ENCODE measurements around the gene BCKDHB.

BCKDHB gene

DNA sequence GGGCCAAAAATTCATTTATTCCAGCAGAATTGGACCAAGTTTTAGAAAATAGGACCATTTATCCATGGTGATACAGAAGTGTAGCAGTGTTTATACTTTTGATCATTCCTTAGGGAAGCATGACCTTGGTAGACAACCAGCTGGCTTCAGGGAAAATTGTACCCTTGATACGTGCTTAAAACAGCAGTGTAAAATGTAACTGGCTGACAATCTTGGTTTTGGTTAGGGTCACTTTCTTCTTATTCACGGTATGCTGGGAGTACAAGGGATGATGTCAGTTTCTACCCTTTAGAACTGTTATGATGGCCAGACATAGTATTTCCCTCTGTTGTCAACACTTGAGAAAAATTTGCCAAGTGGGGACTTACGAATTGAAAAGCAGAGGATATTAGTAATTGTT is 157.1 kb downstream of the BCKDHB start:
- Histone ChIP-seq H3K4me1 (ENCODE audit: control insufficient read depth in 1 of 2, insufficient read depth in 2 of 2, low read length in 2 of 2) (no peaks in the 10 kb centered on the region), H3K27me3 (ENCODE audit: low read depth, low read length) (no peaks in the 10 kb centered on the region), H3K36me3 (ENCODE audit: control insufficient read depth in 1 of 2, insufficient read depth in 2 of 2, low read length in 2 of 2) (no peaks in the 10 kb centered on the region), H3K27ac (ENCODE audit: low read length) (no peak overlapping the region), H3K9me3 (ENCODE audit: control insufficient read depth in 1 of 2, low read length in 2 of 2) (no peaks in the 10 kb centered on the region), H3K4me3 (ENCODE audit: low read depth in 1 of 2, low read length in 2 of 2) (no peak overlapping the region)

DNA sequence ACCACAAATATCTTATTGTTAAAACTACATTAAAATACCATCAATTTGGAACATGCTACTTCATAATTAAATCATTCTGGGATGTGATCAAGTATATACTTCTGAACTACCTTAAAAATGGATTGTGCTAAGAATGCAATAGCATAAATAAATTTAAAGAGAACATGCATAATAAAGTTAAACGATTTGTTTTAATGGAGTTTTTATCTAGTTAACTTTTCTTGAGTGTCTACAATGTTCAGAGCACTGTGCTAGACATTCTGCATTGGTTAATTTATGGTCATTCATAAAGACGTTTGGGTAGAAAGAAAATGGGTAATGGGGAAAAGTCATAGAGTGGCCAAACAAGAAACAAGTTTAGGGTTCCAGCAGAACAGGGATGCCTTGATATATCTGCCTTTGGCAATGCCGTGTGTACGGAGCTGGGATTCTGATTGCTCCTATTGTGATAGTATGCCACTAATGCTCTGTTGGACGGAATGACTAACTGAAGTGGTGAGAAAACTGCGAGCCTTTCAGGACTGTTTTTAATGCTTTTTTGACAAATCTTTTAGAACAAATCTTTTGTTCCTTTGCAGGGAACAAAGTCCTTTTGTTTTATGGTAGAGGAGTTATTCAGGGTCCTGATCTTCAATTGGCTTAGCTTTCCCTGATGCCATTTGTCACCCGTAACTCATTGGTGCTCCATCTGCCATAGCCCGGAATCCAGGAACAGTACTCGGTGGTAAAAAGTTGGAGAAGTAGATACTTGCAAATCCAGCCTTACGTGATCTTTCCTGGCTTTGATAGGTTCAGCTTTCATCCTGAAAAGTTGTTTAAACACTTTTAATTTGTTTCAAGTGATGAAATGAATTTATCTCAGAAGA is 162.6 kb downstream of the BCKDHB start:
- H3K4me3 ChIP-seq (ENCODE audit: low read depth in 1 of 2, low read length in 2 of 2), result no peak overlapping the region

DNA sequence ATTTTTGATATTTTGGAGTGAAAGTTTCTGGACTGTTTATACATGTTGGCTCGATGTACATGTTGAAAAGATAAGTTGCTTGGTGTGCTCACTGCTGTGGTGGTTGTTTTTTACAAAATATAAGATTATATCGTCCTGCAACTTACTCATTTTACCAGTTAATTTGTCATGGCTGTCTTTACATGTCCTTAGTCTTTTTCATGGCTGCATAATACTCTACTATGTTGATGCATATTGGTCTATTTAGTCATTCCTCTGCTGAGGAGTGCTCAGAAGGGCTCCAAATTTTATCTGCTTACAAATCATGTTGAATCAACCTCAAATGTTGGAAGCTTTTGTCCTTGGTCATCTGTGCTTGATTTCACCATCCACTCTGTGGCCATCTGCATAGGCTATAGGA is 164.6 kb downstream of the BCKDHB start:
- H3K9me3 ChIP-seq (ENCODE audit: control insufficient read depth in 1 of 2, low read length in 2 of 2), result no peaks in the 10 kb centered on the region
- no peaks in the 10 kb centered on the region for H3K36me3 ChIP-seq (ENCODE audit: control insufficient read depth in 1 of 2, insufficient read depth in 2 of 2, low read length in 2 of 2)
- H3K27me3 ChIP-seq (ENCODE audit: low read depth, low read length), result no peaks in the 10 kb centered on the region
- no peak overlapping the region for H3K27ac ChIP-seq (ENCODE audit: low read length)
- H3K4me1 ChIP-seq (ENCODE audit: control insufficient read depth in 1 of 2, insufficient read depth in 2 of 2, low read length in 2 of 2), result no peaks in the 10 kb centered on the region
- no peak overlapping the region for H3K4me3 ChIP-seq (ENCODE audit: low read depth in 1 of 2, low read length in 2 of 2)

More for the DNA sequence above, 162.6 kb downstream of the BCKDHB start:
- no peaks in the 10 kb centered on the region for H3K4me1 ChIP-seq (ENCODE audit: control insufficient read depth in 1 of 2, insufficient read depth in 2 of 2, low read length in 2 of 2)
- H3K27ac ChIP-seq (ENCODE audit: low read length), result no peak overlapping the region
- H3K27me3 ChIP-seq (ENCODE audit: low read depth, low read length), result no peaks in the 10 kb centered on the region
- no peaks in the 10 kb centered on the region for H3K9me3 ChIP-seq (ENCODE audit: control insufficient read depth in 1 of 2, low read length in 2 of 2)
- no peaks in the 10 kb centered on the region for H3K36me3 ChIP-seq (ENCODE audit: control insufficient read depth in 1 of 2, insufficient read depth in 2 of 2, low read length in 2 of 2)

DNA sequence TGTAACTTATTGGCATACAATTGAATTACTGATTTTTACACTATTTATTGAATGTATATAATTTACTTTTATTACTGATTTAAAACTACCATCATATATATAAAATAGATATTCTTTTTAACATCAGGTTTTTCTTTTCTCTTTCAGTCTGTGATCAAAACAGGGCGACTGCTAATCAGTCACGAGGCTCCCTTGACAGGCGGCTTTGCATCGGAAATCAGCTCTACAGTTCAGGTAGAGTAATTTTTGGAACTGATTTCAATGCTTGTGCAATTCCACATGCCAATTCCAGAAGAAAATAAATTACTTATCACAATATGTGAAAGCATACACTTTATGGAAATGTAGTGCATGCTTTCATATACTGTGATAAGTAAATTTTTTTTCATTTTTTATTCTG is 166.5 kb downstream of the BCKDHB start:
- no peaks in the 10 kb centered on the region for H3K4me1 ChIP-seq (ENCODE audit: control insufficient read depth in 1 of 2, insufficient read depth in 2 of 2, low read length in 2 of 2)
- H3K27ac ChIP-seq (ENCODE audit: low read length), result no peak overlapping the region
- no peak overlapping the region for H3K4me3 ChIP-seq (ENCODE audit: low read depth in 1 of 2, low read length in 2 of 2)
- H3K9me3 ChIP-seq (ENCODE audit: control insufficient read depth in 1 of 2, low read length in 2 of 2), result no peaks in the 10 kb centered on the region
- H3K36me3 ChIP-seq (ENCODE audit: control insufficient read depth in 1 of 2, insufficient read depth in 2 of 2, low read length in 2 of 2), result no peaks in the 10 kb centered on the region
- H3K27me3 ChIP-seq (ENCODE audit: low read depth, low read length), result no peaks in the 10 kb centered on the region

DNA sequence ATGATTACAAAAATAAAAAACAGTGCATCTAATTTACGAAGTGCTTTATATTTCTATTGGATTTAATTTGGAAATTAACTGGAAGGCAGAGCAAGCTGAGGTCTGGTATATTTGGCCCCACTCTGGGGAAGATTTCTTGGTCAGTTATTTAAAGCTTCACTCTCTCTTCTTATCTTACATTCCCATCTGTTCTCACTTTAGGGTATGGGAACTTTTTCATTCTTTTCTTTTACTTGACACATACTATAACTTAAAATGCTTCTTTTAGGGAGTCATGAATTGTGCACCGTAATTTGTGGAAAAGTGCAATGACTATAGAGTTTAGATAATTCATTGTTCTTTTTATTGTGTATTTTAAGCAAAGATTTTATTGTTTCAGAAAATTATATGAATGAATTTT is 170.4 kb downstream of the BCKDHB start:
- Histone ChIP-seq H3K9me3 (ENCODE audit: control insufficient read depth in 1 of 2, low read length in 2 of 2) (no peaks in the 10 kb centered on the region), H3K27me3 (ENCODE audit: low read depth, low read length) (no peaks in the 10 kb centered on the region), H3K4me1 (ENCODE audit: control insufficient read depth in 1 of 2, insufficient read depth in 2 of 2, low read length in 2 of 2) (no peaks in the 10 kb centered on the region), H3K4me3 (ENCODE audit: low read depth in 1 of 2, low read length in 2 of 2) (no peak overlapping the region), H3K27ac (ENCODE audit: low read length) (no peak overlapping the region), H3K36me3 (ENCODE audit: control insufficient read depth in 1 of 2, insufficient read depth in 2 of 2, low read length in 2 of 2) (no peaks in the 10 kb centered on the region)

DNA sequence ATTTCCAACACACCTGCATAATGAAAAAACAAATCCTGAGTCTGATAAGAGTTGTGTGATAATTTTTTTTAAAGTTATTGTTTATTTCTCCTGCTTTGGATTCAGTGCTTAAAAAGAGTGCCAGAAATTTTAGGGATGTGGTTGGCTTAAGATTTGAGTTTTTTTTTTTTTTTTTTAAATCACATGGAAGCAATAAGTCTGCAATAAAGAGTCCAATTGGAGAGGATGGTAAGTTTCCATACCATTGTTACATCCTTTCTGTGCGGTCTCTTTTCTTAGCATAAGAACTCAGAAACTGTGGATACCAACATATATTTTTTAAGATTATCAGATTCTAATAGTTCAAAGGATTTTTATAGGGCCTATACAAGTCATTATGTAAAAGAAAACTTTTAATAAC is 171.0 kb downstream of the BCKDHB start:
- Histone ChIP-seq H3K9me3 (ENCODE audit: control insufficient read depth in 1 of 2, low read length in 2 of 2) (no peaks in the 10 kb centered on the region), H3K36me3 (ENCODE audit: control insufficient read depth in 1 of 2, insufficient read depth in 2 of 2, low read length in 2 of 2) (no peaks in the 10 kb centered on the region), H3K4me1 (ENCODE audit: control insufficient read depth in 1 of 2, insufficient read depth in 2 of 2, low read length in 2 of 2) (no peaks in the 10 kb centered on the region), H3K27me3 (ENCODE audit: low read depth, low read length) (no peaks in the 10 kb centered on the region), H3K4me3 (ENCODE audit: low read depth in 1 of 2, low read length in 2 of 2) (no peak overlapping the region), H3K27ac (ENCODE audit: low read length) (no peak overlapping the region)

DNA sequence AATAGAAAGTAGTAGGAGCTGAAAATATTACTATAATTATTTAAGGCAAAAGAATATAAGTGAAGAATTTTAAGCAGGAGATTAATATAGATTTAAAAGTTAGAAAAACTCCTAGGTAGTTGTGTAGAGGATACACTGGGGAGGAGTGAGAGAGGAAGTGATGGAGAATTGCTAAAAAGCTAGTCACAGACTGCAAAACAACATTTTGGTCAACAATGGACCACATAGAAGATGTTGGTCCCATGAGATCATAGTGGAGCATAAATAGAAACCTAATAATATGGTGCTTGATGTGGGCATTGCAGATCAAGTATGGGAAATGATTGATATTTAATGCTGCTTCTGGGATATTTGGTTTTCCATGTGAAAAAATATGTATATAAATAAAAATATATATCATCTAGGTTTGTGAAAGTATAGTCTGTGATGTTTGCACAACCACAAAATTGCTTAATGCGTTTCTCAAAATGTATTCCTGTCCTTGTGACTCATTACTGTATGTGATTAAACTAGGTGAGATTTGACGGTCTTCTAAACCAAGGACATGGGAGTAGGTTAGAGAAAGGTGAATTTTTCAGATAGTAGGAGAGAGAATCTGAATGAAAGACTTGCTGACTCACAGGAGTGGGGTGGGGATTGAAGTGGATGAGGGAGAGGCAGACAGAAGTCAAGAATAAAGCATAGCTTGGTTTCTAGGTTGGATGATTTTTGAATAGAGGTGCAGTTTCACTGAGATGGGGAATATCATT is 174.0 kb downstream of the BCKDHB start:
- Histone ChIP-seq H3K27ac (ENCODE audit: low read length) (no peak overlapping the region), H3K9me3 (ENCODE audit: control insufficient read depth in 1 of 2, low read length in 2 of 2) (no peaks in the 10 kb centered on the region), H3K27me3 (ENCODE audit: low read depth, low read length) (no peaks in the 10 kb centered on the region), H3K36me3 (ENCODE audit: control insufficient read depth in 1 of 2, insufficient read depth in 2 of 2, low read length in 2 of 2) (no peaks in the 10 kb centered on the region), H3K4me3 (ENCODE audit: low read depth in 1 of 2, low read length in 2 of 2) (no peak overlapping the region), H3K4me1 (ENCODE audit: control insufficient read depth in 1 of 2, insufficient read depth in 2 of 2, low read length in 2 of 2) (no peaks in the 10 kb centered on the region)

DNA sequence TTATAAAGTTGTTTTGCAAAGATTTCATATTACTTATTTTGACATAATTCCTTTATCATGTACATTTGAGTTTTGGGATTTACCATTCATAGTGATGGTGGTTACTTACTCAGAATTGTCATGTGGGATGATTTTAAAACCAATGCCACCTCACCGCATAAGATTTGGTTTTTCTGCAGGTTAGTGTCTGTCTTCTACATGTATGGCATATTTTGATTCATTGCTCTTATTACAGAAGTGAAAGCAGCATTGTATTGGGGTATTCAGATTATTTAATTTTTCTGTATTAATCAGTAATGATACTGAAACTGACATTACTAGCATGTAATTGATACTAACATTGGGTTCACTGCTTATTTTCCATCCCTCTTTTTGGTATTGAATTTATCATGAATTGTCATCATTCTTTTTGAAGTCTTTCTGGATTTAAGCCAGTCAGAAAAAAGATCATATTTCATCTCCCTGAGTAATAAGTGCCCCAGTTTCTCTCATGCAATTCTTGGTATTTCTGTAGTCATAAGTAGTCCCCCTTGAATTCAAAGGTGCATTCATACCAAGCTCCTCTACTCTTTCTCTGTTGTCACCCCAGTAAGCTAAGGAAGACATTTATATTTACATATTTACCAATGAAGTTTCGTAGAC is 176.6 kb downstream of the BCKDHB start:
- no peaks in the 10 kb centered on the region for H3K36me3 ChIP-seq (ENCODE audit: control insufficient read depth in 1 of 2, insufficient read depth in 2 of 2, low read length in 2 of 2)
- no peaks in the 10 kb centered on the region for H3K9me3 ChIP-seq (ENCODE audit: control insufficient read depth in 1 of 2, low read length in 2 of 2)
- H3K27me3 ChIP-seq (ENCODE audit: low read depth, low read length), result no peaks in the 10 kb centered on the region
- H3K4me3 ChIP-seq (ENCODE audit: low read depth in 1 of 2, low read length in 2 of 2), result no peak overlapping the region
- H3K4me1 ChIP-seq (ENCODE audit: control insufficient read depth in 1 of 2, insufficient read depth in 2 of 2, low read length in 2 of 2), result no peaks in the 10 kb centered on the region
- no peak overlapping the region for H3K27ac ChIP-seq (ENCODE audit: low read length)

DNA sequence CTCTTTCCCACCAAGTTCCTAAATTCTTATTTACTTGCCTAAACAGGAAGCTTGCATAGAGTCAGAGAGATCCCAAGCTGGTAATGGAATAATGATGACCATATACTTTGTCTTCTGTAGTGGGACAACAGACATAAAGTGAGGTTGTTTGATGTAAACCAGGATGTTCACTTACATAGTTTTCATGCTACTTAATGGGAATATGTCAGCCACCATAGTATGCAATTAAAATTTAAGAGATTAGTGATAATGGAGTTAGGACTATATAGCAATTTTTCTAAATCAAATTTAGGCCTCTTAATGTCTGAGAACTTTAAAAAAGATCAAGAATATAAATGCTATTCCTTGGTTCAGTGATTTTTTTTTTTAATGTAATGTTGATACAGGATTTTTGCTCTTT is 180.6 kb downstream of the BCKDHB start:
- H3K4me3 ChIP-seq (ENCODE audit: low read depth in 1 of 2, low read length in 2 of 2), result no peak overlapping the region
- H3K27me3 ChIP-seq (ENCODE audit: low read depth, low read length), result no peaks in the 10 kb centered on the region

DNA sequence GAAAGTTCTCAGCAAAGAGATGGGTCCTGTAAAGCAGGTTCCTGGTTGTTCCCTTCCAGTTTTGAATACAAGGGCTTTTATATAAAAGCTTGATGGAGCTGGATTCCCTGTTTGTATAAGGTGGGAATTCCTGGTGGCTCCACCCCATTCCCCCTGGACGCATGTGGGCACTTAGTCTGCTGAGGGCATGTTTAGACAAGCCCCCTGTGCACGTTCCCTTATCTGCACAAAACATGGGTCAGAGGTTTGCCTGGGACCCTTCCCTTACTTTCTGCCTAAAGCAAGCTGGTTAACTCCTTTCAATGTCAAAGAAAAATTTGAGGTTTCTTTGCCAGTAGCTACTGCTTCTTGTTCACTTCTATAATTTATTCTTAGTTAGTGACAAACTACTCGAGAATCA is 181.1 kb downstream of the BCKDHB start:
- Histone ChIP-seq H3K4me1 (ENCODE audit: control insufficient read depth in 1 of 2, insufficient read depth in 2 of 2, low read length in 2 of 2) (no peaks in the 10 kb centered on the region), H3K36me3 (ENCODE audit: control insufficient read depth in 1 of 2, insufficient read depth in 2 of 2, low read length in 2 of 2) (no peaks in the 10 kb centered on the region), H3K27me3 (ENCODE audit: low read depth, low read length) (no peaks in the 10 kb centered on the region), H3K4me3 (ENCODE audit: low read depth in 1 of 2, low read length in 2 of 2) (no peak overlapping the region), H3K27ac (ENCODE audit: low read length) (no peak overlapping the region), H3K9me3 (ENCODE audit: control insufficient read depth in 1 of 2, low read length in 2 of 2) (no peaks in the 10 kb centered on the region)

More for the DNA sequence above, 180.6 kb downstream of the BCKDHB start:
- Histone ChIP-seq H3K36me3 (ENCODE audit: control insufficient read depth in 1 of 2, insufficient read depth in 2 of 2, low read length in 2 of 2) (no peaks in the 10 kb centered on the region), H3K9me3 (ENCODE audit: control insufficient read depth in 1 of 2, low read length in 2 of 2) (no peaks in the 10 kb centered on the region), H3K27ac (ENCODE audit: low read length) (no peak overlapping the region), H3K4me1 (ENCODE audit: control insufficient read depth in 1 of 2, insufficient read depth in 2 of 2, low read length in 2 of 2) (no peaks in the 10 kb centered on the region)

DNA sequence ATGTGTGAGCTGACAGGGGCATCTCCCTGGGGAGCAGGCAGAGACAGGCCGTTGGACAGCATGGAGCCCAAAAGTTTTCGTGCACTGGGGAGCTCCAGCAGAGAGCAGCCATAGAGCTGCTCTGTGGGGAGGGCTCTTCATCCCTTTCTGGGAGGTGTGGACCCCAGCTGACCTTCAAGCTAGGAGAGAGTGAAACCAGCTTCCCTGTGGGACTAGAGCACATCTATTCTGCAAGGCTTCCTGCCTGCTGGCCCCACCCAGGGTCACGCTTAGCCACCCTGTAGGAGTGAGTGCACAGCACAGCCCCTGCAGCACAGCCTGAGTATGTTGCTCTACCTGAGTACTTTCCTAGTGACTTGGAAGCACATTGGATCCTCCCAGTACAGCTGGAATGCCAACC is 183.3 kb downstream of the BCKDHB start:
- no peaks in the 10 kb centered on the region for H3K36me3 ChIP-seq (ENCODE audit: control insufficient read depth in 1 of 2, insufficient read depth in 2 of 2, low read length in 2 of 2)
- peaks cover 0 to 3% of the 10 kb centered on the region in 2 donors for H3K9me3 ChIP-seq (ENCODE audit: control insufficient read depth in 1 of 2, low read length in 2 of 2)
- no peak overlapping the region for H3K27ac ChIP-seq (ENCODE audit: low read length)
- no peaks in the 10 kb centered on the region for H3K4me1 ChIP-seq (ENCODE audit: control insufficient read depth in 1 of 2, insufficient read depth in 2 of 2, low read length in 2 of 2)
- H3K27me3 ChIP-seq (ENCODE audit: low read depth, low read length), result no peaks in the 10 kb centered on the region
- H3K4me3 ChIP-seq (ENCODE audit: low read depth in 1 of 2, low read length in 2 of 2), result no peak overlapping the region

Measured in muscle layer of duodenum (tissue), 2 donors.